HepG2 (cell line): ENCODE data around the gene TRIM9. TPM values are rescaled to one million over a fixed set of nuclear protein-coding genes. Genes with fewer than 3 reads are reported as not detected.

Experiments
- NR0B2 ChIP-seq: sonication (generic); formaldehyde crosslinking; IDR thresholded peaks from 2 replicates; pipeline ENCODE4 v1.4.0; 2020; ENCODE audit warnings: mild to moderate bottlenecking, missing genetic modification reagents
- PLRG1 ChIP-seq: fragments of 450-650 bp; conservative IDR thresholded peaks from 2 replicates; pipeline ENCODE4 v1.6.1; 2016
- PREB ChIP-seq: sonication (generic); formaldehyde crosslinking; IDR thresholded peaks from 2 replicates; pipeline ENCODE4 v1.4.0; 2020; ENCODE audit warnings: missing genetic modification reagents
- SOX13 ChIP-seq, 3 experiments: fragments of 450-650 bp in 1 of 3; sonication (generic) in 1 of 3; formaldehyde crosslinking in 1 of 3; IDR thresholded peaks in 2 of 3; conservative IDR thresholded peaks in 1 of 3; 2 replicates each; pipeline versions ENCODE4 v1.5.0 to v1.6.1; 2016 to 2020; ENCODE audit warnings: antibody characterized with exemption in 1 of 3, mild to moderate bottlenecking in 1 of 3, missing compliant biosample characterization in 1 of 3, missing genetic modification reagents in 1 of 3, moderate library complexity in 1 of 3
- STAT5B ChIP-seq: sonication (generic); formaldehyde crosslinking; IDR thresholded peaks from 2 replicates; pipeline ENCODE4 v1.4.0; 2020; ENCODE audit warnings: missing genetic modification reagents
- SYNCRIP ChIP-seq: fragments of 200-400 bp; formaldehyde crosslinking; IDR thresholded peaks from 2 replicates; pipeline ENCODE4 v1.6.1; 2018; ENCODE audit warnings: mild to moderate bottlenecking, low read depth, low read length; ENCODE audit not compliant: insufficient read depth
- ZBTB10 ChIP-seq: sonication (generic); formaldehyde crosslinking; IDR thresholded peaks from 2 replicates; pipeline ENCODE4 v1.4.0; 2020; ENCODE audit warnings: missing genetic modification reagents, borderline replicate concordance
- ZBTB4 ChIP-seq: sonication (generic); formaldehyde crosslinking; IDR thresholded peaks from 2 replicates; pipeline ENCODE4 v1.4.0; 2020; ENCODE audit warnings: missing genetic modification reagents, mild to moderate bottlenecking, borderline replicate concordance
- ZBTB40 ChIP-seq, 2 experiments: fragments of 450-650 bp in 1 of 2; sonication (generic) in 1 of 2; formaldehyde crosslinking in 1 of 2; IDR thresholded peaks; 2 replicates each; pipeline versions ENCODE4 v1.6.1 to v1.8.0; 2016 to 2022; ENCODE audit warnings: antibody characterized with exemption in 1 of 2, mild to moderate bottlenecking in 1 of 2, missing genetic modification reagents in 1 of 2
- polyA plus RNA-seq, 8 experiments: library from polyadenylated mRNA; depleted of rRNA in 3 of 8; stranded (reverse) in 7 of 8; unstranded in 1 of 8; fragments of >200 nt; fragmentation: Illumina TruSeq in 4 of 8; extraction: Trizol in 4 of 8; gene quantifications; 2 replicates each; pipeline versions ENCODE4 v1.2.1 to v1.2.3, GENCODE V29; 2011 to 2016; ENCODE audit warnings: low read depth in 4 of 8, missing spikeins in 1 of 8, mixed read lengths in 1 of 8; ENCODE audit not compliant: insufficient read depth in 1 of 8
- total RNA-seq, 5 experiments: library from RNA; depleted of rRNA; stranded (reverse); fragments of >200 nt; fragmentation: Illumina TruSeq; extraction: Trizol; gene quantifications; 2 replicates each; pipeline ENCODE4 v1.2.3, GENCODE V29; 2016; ENCODE audit warnings: low read depth in 1 of 5

Gene TRIM9
- total and polyA plus RNA-seq, 2 of the 13 experiments (the other 11 are each of a cell fraction or from before 2014, with no cell fraction given): 0.04 to 0.07 TPM

GRCh38 chr14:50943261-50943942 lies 151.5 kb downstream of the TRIM9 start (continued):
- no peak for TF ChIP-seq ZBTB40 (IDR thresholded peaks at IDR 0.05)
- no peak for TF ChIP-seq ZBTB40 (CRISPR knock-in tag; IDR thresholded peaks at IDR 0.05)
- no peak for TF ChIP-seq PLRG1
- TF ChIP-seq NR0B2 (CRISPR knock-in tag): no peak
- TF ChIP-seq ZBTB10 (CRISPR knock-in tag): no peak
- TF ChIP-seq SOX13 (IDR thresholded peaks at IDR 0.05): no peak
- peak in 1 of 2 experiments; percentile 43; a peak in 1 of 4 replicates for TF ChIP-seq SOX13 (CRISPR knock-in tag; conservative IDR thresholded peaks at IDR 0.05 in 1 of 2, IDR thresholded peaks at IDR 0.05 in 1 of 2)
- TF ChIP-seq ZBTB4: no peak
- no peak for TF ChIP-seq STAT5B (CRISPR knock-in tag)
- TF ChIP-seq SYNCRIP: no peak
- no peak for TF ChIP-seq PREB (CRISPR knock-in tag)
